ENCODE data around the gene DCAKD.

DCAKD gene

DNA sequence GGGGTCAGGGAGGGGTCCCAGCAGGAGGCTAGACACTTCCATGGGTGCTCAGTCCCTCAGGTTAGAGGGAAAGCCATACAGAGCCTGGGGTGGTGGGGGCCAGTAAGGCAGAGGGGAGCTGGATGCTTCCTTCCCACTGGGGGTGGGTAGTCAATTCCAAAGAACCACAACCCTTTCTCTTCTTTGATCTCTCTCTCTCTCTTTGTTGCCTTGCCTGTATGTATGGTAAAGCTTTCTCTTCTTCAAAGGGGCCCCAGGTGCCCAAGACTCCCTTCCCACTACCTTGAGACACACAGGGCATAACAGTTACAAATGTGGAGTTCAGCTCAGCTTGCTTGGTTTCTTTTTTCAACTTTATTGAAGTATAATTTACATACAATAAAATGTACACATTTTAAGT is 52.8 kb downstream of the DCAKD start:
- no peak for FAIRE-seq

DNA sequence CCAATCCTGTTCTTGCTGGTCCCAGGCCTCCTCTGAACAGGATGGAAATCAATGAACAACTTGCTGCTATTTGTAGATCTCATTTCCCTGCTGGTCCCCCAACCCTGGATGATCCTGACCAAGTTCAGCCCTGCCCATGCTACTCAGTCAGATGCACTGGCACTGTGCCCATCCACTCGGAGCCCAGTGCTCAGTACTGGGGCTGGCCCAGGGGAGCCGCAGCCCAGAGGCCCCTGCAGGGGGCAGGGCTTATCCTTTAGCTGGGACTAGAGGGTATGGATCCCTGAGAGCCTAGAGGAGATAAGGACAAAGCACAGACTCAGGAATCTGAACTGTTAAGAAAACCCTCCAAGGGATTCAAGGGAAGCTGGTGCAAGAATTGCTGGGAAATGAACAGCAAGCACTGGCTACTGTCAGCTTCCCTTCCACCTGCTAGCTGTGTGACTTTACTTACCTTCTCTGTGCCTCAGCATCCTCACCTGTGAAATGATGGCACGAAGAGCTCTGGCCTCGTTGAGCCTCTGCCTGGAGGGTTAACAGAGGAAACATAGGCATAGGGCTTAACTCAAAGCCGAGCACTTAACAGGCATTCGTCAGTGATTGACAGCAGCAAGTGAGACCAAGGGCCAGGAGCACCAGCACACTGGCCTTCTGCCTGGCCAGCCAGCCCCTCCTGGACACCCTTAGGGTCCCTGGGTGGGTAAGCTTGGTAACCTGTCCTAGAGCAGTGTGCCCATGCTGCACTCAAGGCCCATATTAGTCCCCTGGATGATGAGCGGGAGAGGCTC is 53.5 kb downstream of the DCAKD start:
- no peak for FAIRE-seq

DNA sequence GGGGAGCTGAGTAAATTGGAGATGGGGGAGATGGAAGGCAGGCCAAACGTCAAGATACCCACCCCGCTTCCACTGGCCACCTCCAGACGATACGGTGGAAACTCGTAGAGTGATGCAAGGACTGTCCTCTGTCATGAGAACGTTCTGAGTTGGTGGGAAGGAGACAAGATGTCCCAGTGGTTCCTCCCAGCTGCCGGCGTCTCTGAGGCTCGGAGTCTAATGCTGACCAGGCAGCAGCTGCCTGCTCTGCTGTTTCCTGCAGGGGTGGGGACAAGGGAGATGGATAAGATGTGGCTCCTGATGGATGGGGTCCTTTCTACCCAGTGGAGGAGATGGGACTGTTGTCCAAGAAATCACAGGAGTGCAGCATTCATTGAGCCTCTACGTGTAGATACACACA is 55.1 kb downstream of the DCAKD start:
- FAIRE-seq = no peak

- no peak for FAIRE-seq
Measured at GRCh38 chr17:44995436-44996001, 55.9 kb downstream of the DCAKD start.

GRCh38 chr17:44992242-44992939 is 59.0 kb downstream of the DCAKD start:
- FAIRE-seq = no peak

DNA sequence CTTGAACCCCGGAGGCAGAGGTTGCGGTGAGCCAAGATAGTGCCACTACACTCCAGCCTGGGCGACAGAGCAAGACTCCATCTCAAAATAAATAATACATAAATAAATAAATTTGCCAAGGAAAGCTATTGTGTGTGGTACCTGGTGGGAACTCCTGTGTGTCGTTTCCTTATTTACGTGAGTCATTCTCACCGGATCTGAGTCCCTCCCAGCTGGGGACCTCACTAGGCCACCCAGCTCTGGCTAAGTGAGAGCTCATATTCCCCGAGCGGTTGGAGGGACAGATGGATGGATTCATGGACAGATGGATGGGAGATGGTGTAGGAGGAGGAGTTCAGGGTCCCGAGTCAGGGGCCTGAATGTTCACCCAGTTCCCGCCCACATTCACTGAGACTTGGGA is 60.4 kb downstream of the DCAKD start:
- FAIRE-seq = no peak

DNA sequence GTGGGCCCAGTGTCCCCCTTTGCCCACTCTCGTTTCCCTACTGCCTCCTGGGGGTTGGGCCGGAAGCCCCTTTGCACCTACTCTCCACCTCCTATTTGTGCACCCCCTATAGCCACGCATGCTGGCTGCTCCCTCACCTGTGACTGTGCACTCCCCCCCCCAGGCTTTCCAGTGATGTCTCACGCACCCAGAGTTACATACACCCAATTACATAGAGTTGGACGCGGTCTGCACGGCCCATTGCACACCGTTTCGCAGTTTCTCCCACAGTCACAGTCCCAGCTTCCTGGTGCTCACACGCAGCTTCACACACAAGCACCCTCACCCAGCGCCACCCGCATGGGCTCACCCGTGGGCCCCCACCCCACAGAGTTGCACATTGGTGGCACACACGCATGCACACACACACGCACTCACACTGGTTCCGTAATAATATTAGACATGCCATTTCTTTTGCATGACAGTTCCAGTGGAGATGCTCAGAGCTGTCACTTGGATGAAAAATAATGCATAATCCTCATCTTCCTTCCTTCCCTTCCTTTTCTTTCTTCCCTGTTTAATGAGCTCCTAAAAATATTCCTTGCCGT is 61.8 kb downstream of the DCAKD start:
- no peak for FAIRE-seq

DNA sequence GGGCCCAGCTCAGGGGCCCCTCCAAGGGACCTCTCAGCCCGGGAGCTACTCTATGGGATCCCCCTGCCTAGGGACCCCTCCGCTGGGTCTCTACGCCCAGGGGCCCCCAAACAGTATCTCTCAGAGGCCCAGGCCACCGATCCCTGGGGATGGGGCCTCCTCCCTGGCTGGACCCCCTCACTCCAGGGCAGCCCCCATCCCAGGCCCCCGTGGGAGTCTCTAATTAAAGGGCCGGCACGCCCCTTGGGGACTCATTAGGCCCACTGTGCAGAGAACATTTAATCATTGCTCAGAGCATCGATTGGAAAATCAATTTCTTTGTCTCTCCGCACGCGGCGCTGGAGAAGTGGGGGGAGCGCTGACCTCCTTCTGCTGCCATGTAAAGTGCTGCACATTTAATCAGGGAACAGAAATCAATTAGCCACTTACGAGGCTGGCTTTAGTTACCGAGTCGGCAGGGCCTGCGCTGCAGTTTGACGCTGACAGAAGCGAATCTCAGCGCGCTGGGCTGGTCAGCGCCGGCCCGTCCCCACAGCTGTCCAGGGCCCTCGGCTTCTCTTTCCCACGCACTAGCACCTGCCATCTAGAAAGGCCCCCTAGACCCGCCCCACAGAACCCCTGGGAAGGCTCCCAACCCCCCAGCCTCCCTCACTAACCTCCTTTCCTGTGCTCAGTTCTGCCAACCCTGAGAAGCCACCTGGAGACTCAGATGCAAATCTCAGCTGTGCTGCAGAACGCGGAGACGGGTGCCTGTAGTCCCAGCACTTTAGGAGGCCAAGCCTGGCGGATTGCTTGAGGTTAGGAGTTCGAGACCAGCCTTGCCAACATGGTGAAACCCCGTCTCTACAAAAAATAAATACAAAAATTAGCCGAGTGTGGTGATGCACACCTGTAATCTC is 63.1 kb downstream of the DCAKD start:
- FAIRE-seq = no peak

GRCh38 chr17:44983563-44983962 is 67.9 kb downstream of the DCAKD start:
- no peak for FAIRE-seq

DNA sequence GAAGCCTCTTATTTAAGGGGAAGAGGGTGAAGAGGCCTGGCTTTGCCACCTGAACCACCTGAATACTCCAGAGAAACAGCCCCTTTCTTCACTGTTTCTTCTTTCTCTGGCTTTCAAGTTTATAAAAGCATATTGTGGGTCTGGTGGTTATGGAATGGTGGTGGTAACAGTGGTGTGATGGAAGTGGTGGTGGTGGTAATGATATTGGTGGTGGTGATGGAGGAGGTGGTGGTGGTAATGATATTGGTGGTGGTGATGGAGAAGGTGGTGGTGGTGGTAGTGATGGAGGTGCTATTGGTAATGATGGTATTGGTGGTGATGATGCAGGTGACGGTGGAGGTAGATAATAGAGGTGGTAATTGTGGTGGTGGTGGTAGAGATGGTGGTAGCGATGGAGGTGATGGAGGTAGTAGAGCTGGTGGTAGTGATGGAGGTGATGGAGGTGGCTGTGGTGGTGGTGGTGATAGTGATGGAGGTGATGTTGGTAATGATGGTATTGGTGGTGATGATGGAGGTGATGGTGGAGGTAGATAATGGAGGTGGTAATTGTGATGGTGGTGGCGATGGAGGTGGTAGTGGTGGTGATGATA is 69.2 kb downstream of the DCAKD start:
- no peak for FAIRE-seq

GRCh38 chr17:44981221-44981968 is 70.0 kb downstream of the DCAKD start:
- no peak for FAIRE-seq

- FAIRE-seq = no peak
Measured at GRCh38 chr17:44979426-44979995, 71.9 kb downstream of the DCAKD start.

DNA sequence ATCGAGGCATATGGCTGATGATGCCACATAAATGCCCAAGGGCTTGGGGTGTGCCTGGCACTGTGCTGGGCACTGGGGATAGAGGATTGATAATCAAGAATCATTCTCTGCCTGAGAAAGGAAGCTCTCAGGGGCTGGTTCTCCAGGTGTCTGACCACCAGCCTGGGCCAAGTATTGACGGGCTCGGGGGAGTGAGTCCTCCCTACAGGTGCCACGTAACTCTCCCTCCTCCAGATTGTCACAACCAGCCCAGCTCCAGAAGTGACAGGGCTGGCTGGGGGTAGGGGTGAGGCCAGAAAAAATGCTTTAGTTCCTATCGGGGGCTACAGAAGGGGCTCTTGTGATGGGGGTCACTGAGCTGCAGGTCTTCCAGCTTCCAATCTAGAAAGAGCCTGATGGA is 72.6 kb downstream of the DCAKD start:
- no peak for FAIRE-seq

DNA sequence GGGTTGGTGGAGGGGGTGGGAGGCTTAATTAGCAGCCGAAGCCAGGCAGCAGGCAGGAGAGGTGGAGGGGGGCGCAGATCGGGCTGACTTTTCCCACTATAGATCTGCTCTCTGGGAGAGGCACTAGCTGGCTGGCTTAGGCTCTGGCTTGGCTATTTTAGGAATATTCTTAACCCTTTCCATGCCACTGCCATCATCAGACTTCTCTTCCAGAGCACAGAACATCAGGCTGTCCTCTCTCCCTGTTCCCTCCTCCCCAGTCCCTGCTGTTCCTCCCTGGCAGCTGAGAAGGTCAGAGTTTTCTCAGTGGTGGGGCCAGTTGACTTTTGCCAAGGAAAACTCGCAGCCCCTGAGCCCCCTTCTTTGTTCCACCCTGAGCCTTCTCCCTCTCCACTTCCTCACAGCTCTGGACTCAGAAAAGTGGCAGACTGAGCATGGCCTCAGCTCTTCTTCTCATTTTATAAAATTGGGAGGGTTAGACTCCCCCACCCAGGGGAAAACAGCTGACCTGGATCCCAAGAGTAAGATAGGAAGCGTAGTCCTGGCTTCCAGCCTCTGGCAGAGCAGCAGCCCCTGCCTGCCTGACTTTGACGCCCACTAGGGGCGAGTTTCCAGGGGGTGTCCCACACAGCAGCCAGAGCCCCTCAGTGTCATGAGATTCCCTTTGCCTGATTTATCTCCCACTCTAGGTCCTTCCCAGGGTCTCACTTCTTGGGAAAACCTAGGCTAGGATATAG is 73.5 kb downstream of the DCAKD start:
- no peak for FAIRE-seq

- FAIRE-seq = no peak
Measured at GRCh38 chr17:44977065-44977464, 74.4 kb downstream of the DCAKD start.

- FAIRE-seq = no peak
Measured at GRCh38 chr17:44976206-44976605, 75.2 kb downstream of the DCAKD start.

Data from A204.1 (cell line).